Testis (tissue), 3 donors: ENCODE measurements around the gene OVAAL. TPM values are rescaled to one million over a fixed set of nuclear protein-coding genes. Genes with fewer than 3 reads are reported as not detected.

Experiments
- DNase-seq: peaks from one replicate; pipeline ENCODE4 v3.0.0-alpha.2; 2019
- H3K27ac ChIP-seq, 2 donors: fragments of 200-600 bp; sonication (generic); one replicate each; pipeline ENCODE4 v1.5.1; 2019
- H3K27me3 ChIP-seq: fragments of 200-600 bp; sonication (generic); one replicate; pipeline ENCODE4 v1.5.1; 2019
- H3K36me3 ChIP-seq: fragments of 200-600 bp; sonication (generic); one replicate; pipeline ENCODE4 v1.5.1; 2017; ENCODE audit warnings: low read depth; ENCODE audit errors: missing control alignments
- H3K4me1 ChIP-seq: fragments of 200-600 bp; sonication (generic); one replicate; pipeline ENCODE4 v1.5.1; 2019
- H3K4me3 ChIP-seq, 2 donors: fragments of 200-600 bp; sonication (generic); one replicate each; pipeline ENCODE4 v1.5.1; 2017 to 2019
- H3K9me3 ChIP-seq: fragments of 200-600 bp; sonication (generic); one replicate; pipeline ENCODE4 v1.5.1; 2017
- POLR2A ChIP-seq: fragments of 450-650 bp; IDR thresholded peaks from one replicate; pipeline ENCODE4 v1.6.1; 2017; ENCODE audit warnings: antibody characterized with exemption, mild to moderate bottlenecking, moderate library complexity
- WGBS, 2 donors: methylation state at CpG; one replicate each; pipeline ENCODE4 v1.1.5; 2018; 5-methylcytosine and 5-hydroxymethylcytosine counted together
- intact Hi-C: fragments of 100-400 bp; cut with DNase I; formaldehyde crosslinking; loops from one replicate; pipeline ENCODE4 v1.15.1; 2023; ENCODE audit warnings: low total_unique reads
- polyA plus RNA-seq: library from polyadenylated mRNA; stranded (reverse); fragments of 350-450 nt; fragmentation: Illumina TruSeq; extraction: RNeasy Lipid Tissue Mini Kit (QIAGEN cat#74804); gene quantifications from one replicate; pipeline ENCODE4 v1.2.3, GENCODE V29; 2014; ENCODE audit warnings: low read depth, low replicate concordance; ENCODE audit not compliant: insufficient read depth
- total RNA-seq, 2 donors: library from RNA; depleted of rRNA; stranded (reverse); fragments of >200 nt; gene quantifications; one replicate each; pipeline ENCODE4 v1.2.3, GENCODE V29; 2016
- TF ChIP-seq, protein P1 (sequence below), 3 experiments: fragments of 450-650 bp in 2 of 3; fragments of 200-600 bp in 1 of 3; sonication (generic) in 1 of 3; IDR thresholded peaks; one replicate each; pipeline ENCODE4 v1.5.1; 2016 to 2019; ENCODE audit warnings: antibody characterized with exemption in 3 of 3, mild to moderate bottlenecking in 2 of 3, moderate library complexity in 1 of 3

OVAAL gene
- total and polyA plus RNA-seq, 3 donors from 2014 or later = not detected

DNA sequence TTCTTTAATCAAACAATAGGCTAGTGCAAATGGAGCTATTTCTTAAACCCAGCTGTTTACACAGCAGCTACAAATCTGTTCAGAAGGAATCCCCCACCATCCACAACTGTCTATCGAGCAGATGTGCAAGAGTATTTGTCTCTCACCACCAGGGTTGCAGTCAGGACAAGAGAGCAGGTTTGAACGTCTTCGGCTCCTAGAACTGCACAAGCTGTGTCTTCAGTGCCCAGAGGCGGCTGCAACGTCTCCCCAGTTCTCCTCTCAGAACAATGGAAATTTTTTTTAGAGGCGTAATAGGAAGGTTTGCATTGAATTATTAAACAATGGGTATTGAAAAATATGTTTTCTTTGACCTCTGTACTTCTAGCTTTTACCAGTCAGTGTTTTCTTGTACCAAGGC lies 7.3 kb downstream of the OVAAL start:
- intact Hi-C loops = no loop called here
- H3K27ac ChIP-seq = peak overlapping the region in 1 of 2 donors; percentile 51
- H3K4me1 ChIP-seq = peaks cover 15% of the 10 kb centered on the region
- H3K9me3 ChIP-seq = no peaks in the 10 kb centered on the region
- DNase-seq = no peak
- H3K27me3 ChIP-seq = no peaks in the 10 kb centered on the region
- H3K36me3 ChIP-seq = no peaks in the 10 kb centered on the region
- no peak overlapping the region for H3K4me3 ChIP-seq
- WGBS, 2 donors = 51 to 66% methylated on average over 6 of the region's 6 CpGs
- no peak for TF ChIP-seq POLR2A
- TF ChIP-seq, protein P1, sequence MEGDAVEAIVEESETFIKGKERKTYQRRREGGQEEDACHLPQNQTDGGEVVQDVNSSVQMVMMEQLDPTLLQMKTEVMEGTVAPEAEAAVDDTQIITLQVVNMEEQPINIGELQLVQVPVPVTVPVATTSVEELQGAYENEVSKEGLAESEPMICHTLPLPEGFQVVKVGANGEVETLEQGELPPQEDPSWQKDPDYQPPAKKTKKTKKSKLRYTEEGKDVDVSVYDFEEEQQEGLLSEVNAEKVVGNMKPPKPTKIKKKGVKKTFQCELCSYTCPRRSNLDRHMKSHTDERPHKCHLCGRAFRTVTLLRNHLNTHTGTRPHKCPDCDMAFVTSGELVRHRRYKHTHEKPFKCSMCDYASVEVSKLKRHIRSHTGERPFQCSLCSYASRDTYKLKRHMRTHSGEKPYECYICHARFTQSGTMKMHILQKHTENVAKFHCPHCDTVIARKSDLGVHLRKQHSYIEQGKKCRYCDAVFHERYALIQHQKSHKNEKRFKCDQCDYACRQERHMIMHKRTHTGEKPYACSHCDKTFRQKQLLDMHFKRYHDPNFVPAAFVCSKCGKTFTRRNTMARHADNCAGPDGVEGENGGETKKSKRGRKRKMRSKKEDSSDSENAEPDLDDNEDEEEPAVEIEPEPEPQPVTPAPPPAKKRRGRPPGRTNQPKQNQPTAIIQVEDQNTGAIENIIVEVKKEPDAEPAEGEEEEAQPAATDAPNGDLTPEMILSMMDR (IDR thresholded peaks at IDR 0.05) = no peak

DNA sequence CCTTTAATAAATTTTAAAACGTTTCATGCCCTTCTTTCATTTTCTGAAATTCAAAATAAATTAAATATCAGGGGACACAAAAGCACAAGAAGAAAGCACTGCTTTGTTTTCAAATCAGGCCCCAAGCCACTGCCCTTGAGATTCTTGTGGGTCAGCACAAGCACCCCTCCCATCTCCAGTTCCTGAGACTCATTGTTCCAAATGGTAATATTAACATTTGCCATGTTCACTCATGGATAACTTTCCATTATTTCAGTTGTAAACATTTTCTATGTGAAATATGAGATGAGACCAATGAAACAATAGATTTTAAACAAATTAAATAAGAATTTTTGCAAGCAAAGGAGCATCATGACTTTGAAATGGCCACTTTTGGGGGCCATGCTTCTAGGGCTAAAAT lies 7.7 kb downstream of the OVAAL start:
- TF ChIP-seq POLR2A = no peak
- TF ChIP-seq, protein P1 (IDR thresholded peaks at IDR 0.05) = no peak
- WGBS, 2 donors = 28 to 31% methylated on average over 1 of the region's 1 CpG
- Histone ChIP-seq H3K36me3 (no peaks in the 10 kb centered on the region), H3K4me1 (peaks cover 15% of the 10 kb centered on the region), H3K27me3 (no peaks in the 10 kb centered on the region), H3K4me3 (no peak overlapping the region), H3K9me3 (no peaks in the 10 kb centered on the region), H3K27ac (peak overlapping the region in 1 of 2 donors; percentile 39)
- no peak for DNase-seq
- intact Hi-C loops = no loop called here

DNA sequence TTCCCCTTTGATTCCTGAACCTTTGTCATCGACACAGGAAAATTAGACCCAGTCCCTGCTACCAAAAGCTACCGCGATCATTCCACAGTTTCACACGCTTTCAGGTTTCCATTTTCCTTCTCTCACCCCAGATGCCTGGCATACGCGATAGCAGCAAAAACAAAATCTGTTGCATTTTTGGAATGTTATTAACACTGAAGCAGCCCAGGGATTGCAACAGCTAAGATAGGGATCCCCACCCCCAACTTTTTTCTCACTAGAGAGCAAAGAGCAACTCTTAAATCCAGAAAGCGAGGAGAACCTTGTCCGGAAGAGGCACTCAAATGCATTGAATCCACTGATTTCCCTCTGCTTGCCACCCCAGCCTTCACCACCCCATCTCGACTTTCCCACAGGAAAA lies 8.9 kb downstream of the OVAAL start:
- Histone ChIP-seq H3K9me3 (no peaks in the 10 kb centered on the region), H3K4me1 (peaks cover 15% of the 10 kb centered on the region), H3K36me3 (no peaks in the 10 kb centered on the region), H3K27me3 (no peaks in the 10 kb centered on the region), H3K27ac (no peak overlapping the region), H3K4me3 (no peak overlapping the region)
- TF ChIP-seq, protein P1 (IDR thresholded peaks at IDR 0.05) = no peak
- TF ChIP-seq POLR2A = no peak
- intact Hi-C loops = no loop called here
- no peak for DNase-seq
- 88% methylated on average over 9 of the region's 9 CpGs for whole genome bisulfite sequencing, 2 donors

DNA sequence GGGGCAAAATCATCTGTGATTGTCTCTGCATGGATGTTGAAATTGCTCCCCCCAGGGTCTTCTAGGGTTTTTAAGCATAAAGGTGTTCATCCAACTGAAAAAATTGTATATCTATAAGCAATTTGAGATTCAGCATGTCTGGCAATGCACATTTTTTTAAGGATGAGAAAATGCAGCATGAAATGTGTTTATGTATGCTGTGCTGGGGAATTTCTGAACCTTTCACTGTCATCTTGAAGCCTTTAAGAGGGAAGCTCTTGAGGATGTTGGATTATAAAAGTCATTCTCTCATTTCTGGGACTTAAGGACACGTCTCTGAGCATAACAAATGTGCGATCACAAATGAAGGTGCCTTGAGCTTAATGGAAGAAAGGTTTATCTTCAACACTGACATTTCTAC lies 9.4 kb downstream of the OVAAL start:
- no peaks in the 10 kb centered on the region for H3K9me3 ChIP-seq
- no peak overlapping the region for H3K4me3 ChIP-seq
- H3K27me3 ChIP-seq = no peaks in the 10 kb centered on the region
- TF ChIP-seq POLR2A = no peak
- TF ChIP-seq, protein P1 (IDR thresholded peaks at IDR 0.05) = no peak
- DNase-seq = no peak
- intact Hi-C loops = no loop called here
- 89 to 98% methylated on average over 2 of the region's 2 CpGs for WGBS, 2 donors
- no peaks in the 10 kb centered on the region for H3K36me3 ChIP-seq
- H3K4me1 ChIP-seq = peaks cover 15% of the 10 kb centered on the region
- H3K27ac ChIP-seq = no peak overlapping the region

DNA sequence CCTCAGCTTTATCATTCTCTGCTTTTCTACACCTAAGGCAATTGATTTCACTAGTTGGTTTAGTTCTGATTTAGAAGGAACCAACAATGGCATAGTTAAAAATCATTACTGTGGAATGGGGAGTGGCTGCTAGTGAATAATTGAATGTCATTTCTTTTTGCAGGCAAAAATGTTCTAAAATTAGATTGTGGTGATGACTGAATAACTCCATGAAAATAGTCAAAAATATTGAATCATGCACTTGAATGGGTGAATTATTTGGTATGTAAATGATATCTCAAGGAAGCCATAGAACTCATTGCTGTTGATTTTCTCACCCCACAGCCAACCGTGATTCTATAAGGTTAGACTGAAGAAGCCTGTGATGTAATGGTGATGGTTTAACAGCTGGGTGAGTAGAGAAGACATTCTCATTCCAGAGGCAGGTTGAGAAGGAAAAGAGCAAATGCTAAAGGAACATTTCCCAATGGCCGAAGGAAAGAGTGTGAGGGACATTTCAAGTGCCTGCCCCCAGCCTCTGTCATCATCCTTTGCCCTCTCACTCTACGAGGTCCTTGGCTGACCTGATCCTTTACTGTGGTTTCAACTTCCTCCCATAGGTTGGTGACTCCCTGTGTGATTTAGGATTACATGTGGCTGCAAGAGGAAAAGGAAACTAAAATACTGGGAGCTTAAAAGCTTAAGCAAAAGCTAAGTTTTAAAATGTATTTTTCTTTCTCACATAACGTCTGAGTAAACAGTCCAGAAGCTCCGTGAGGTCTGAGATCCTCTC lies 12.5 kb downstream of the OVAAL start:
- no peak for TF ChIP-seq POLR2A
- TF ChIP-seq, protein P1 (IDR thresholded peaks at IDR 0.05) = no peak
- no peak for DNase-seq
- Histone ChIP-seq H3K9me3 (no peaks in the 10 kb centered on the region), H3K27ac (no peak overlapping the region), H3K4me1 (peaks cover 20% of the 10 kb centered on the region), H3K4me3 (no peak overlapping the region), H3K36me3 (no peaks in the 10 kb centered on the region), H3K27me3 (no peaks in the 10 kb centered on the region)
- intact Hi-C loops = no loop called here
- 57 to 71% methylated on average over 5 of the region's 5 CpGs for WGBS, 2 donors
